PFSK-1 (cell line): ENCODE results near the gene TUFM.

Experiments used
- FOXP2 ChIP-seq: optimal IDR thresholded peaks from 2 replicates; pipeline ENCODE3; 2011; ENCODE audit warnings: borderline replicate concordance, control low read depth, inconsistent platforms; ENCODE audit not compliant: insufficient read depth; ENCODE audit errors: extremely low read length, extremely low read depth
- POLR2AphosphoS5 ChIP-seq: IDR thresholded peaks from 2 replicates; pipeline ENCODE4 v1.6.1; 2012; ENCODE audit warnings: low read depth, mild to moderate bottlenecking, control low read depth, low read length, moderate library complexity
- SIN3A ChIP-seq: IDR thresholded peaks from 2 replicates; pipeline ENCODE4 v1.6.1; 2012; ENCODE audit warnings: mild to moderate bottlenecking, low read length, moderate library complexity, borderline replicate concordance; ENCODE audit not compliant: insufficient read depth
- TAF1 ChIP-seq: IDR thresholded peaks from 2 replicates; pipeline ENCODE4 v1.6.1; 2012; ENCODE audit warnings: low read length, control low read depth, borderline replicate concordance; ENCODE audit not compliant: insufficient read depth
- TF ChIP-seq, protein P1 (sequence below), 2 experiments: IDR thresholded peaks; 2 replicates each; pipeline versions ENCODE4 v1.6.1 to v1.8.0; 2011 to 2012; ENCODE audit warnings: low read depth in 2 of 2, low read length in 2 of 2, control low read depth in 1 of 2, inconsistent platforms in 1 of 2, mild to moderate bottlenecking in 1 of 2, moderate library complexity in 1 of 2; ENCODE audit not compliant: insufficient read depth in 1 of 2

TUFM gene

GRCh38 chr16:28877655-28878000 is 31.5 kb upstream of the TUFM start:
- TF ChIP-seq, protein P1, sequence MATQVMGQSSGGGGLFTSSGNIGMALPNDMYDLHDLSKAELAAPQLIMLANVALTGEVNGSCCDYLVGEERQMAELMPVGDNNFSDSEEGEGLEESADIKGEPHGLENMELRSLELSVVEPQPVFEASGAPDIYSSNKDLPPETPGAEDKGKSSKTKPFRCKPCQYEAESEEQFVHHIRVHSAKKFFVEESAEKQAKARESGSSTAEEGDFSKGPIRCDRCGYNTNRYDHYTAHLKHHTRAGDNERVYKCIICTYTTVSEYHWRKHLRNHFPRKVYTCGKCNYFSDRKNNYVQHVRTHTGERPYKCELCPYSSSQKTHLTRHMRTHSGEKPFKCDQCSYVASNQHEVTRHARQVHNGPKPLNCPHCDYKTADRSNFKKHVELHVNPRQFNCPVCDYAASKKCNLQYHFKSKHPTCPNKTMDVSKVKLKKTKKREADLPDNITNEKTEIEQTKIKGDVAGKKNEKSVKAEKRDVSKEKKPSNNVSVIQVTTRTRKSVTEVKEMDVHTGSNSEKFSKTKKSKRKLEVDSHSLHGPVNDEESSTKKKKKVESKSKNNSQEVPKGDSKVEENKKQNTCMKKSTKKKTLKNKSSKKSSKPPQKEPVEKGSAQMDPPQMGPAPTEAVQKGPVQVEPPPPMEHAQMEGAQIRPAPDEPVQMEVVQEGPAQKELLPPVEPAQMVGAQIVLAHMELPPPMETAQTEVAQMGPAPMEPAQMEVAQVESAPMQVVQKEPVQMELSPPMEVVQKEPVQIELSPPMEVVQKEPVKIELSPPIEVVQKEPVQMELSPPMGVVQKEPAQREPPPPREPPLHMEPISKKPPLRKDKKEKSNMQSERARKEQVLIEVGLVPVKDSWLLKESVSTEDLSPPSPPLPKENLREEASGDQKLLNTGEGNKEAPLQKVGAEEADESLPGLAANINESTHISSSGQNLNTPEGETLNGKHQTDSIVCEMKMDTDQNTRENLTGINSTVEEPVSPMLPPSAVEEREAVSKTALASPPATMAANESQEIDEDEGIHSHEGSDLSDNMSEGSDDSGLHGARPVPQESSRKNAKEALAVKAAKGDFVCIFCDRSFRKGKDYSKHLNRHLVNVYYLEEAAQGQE (IDR thresholded peaks at IDR 0.05; ENCODE audit: insufficient read depth in 1 of 2, low read depth in 2 of 2, low read length in 2 of 2): no peak
- TF ChIP-seq SIN3A: no peak

DNA sequence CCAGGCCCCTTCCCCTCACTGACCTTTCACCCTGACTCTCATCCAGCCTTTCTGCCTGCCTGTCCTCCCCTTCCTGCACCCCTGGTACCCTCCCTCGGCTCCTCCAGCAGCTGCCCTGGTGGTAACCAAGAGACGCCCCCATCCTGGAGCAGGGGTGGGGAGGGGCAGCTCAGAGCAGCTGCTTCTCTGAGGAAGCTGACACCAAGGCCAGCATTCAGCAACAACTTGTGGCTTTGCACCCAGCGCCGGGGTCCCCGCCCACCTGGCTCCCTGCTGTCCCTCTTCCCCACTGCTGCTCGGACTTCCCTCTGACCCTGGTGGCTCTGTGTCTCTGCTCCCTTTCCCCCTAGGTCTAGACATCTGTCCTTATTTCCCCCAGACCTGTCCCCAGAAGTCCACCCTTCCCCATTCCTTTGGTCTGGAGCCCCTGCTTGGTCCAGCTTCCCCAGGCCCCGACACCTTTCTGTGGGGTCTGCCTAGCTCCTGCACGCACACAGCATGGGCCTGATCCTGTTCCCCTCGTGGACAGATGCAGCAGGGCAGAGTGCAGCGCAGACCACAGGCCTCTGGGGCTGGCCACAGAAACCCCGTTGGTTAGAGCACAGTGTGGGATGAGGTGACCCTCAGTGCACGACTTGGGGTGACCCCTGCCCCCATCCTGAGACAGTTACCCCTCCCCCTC is 31.0 kb upstream of the TUFM start:
- TF ChIP-seq FOXP2 (no peak), POLR2AphosphoS5 (no peak; the same call in 1 of the 2 replicates), TAF1 (no peak), SIN3A (no peak)

DNA sequence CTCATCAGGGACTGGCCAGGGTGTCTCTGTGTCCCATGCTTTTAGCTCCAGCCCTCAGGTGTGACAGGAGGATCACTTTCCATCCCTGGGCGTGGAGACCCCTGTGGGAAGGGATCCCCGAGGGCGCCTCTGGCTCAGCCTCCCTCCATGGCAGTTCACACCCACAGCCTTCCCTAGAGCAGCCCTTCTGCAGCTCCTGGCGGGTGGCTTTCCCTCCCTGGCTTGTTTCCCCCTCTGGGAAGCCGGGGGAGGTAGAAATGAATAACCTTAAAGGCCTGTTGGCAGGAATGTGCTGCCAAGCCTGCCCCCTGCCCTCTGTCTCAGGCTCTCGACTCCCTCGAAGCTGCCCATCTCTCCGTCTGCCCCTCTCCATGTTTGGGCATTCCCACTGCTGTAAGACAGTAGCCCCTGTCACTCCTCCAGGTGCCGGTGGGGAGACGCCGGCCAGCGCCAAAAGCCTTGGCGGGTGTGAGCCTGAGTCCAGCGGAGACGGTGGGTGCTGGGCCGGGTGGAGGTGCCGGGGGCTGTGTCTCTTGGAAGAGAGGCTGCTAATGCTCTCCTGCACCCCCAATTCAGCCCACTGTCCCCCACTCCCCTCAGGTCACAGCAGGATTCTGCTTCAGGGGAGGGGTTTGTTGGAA is 30.0 kb upstream of the TUFM start:
- TF ChIP-seq FOXP2: no peak
- TF ChIP-seq SIN3A: no peak
- TF ChIP-seq, protein P1 (IDR thresholded peaks at IDR 0.05; ENCODE audit: insufficient read depth in 1 of 2, low read depth in 2 of 2, low read length in 2 of 2): no peak
- no peak for TF ChIP-seq POLR2AphosphoS5
- TF ChIP-seq TAF1: no peak

DNA sequence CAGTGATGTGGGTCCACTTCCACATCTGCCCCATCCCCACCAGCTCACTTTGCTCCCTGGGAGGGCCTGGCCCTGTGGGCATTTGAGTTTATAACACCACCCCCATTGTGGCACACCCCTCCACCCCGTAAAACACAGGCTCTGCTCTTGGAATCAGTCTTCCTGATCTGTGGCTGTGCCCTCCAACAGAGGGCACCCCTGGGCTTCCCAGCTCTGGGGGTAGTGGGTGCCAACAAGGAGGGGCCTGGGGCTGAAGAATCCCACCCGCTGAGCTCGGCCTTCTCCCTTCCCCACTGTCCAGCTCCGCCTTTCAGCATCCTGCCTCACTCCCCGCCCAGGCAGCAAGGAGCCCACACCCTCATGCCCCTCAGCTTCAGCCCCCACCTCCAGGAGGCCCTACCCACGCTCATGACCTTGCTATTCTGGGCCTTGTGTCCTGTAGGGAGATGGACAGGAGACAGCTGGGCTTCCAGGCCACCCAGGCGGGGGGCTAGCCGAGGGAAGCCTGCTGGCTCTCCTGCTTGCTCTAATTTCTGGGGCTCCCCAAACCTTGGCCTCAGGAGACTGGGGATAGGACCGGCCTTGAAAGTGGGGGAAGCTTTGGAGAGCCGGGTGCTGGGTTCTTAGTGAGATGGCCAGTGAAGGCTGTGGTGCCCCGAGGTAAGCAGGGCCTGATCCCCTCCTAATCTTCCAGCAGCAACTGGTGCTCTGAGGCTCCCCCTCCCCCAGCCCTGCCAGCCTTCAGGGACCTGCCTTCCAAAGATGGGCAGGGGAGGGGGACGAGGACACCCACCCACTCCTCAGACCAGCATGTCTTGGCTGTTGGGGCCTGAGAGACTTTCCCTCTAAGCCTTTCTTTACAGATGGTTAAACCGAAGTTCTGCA is 29.2 kb upstream of the TUFM start:
- no peak for TF ChIP-seq TAF1
- TF ChIP-seq, protein P1 (IDR thresholded peaks at IDR 0.05; ENCODE audit: insufficient read depth in 1 of 2, low read depth in 2 of 2, low read length in 2 of 2): no peak
- TF ChIP-seq FOXP2: no peak

DNA sequence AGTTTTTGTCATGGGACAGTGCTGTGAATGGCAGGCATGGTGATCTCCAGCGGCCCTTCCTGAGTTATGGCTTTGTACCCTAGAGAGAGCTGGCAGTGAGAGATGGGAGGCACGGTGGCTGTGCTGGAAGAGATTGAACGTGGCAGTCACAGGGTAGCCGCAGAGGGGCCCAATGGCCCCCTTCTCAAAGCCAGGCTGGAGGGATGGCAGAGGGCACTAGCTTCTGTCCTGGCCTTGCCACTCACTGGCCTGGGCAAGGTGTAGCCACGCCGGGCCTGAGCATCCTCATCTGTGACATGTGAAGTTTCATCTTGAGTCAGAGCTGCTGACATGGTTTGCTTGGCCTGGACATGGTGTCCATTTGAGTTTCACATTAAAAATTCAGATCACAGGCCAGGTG is 28.3 kb upstream of the TUFM start:
- TF ChIP-seq, protein P1 (IDR thresholded peaks at IDR 0.05; ENCODE audit: insufficient read depth in 1 of 2, low read depth in 2 of 2, low read length in 2 of 2): no peak
- no peak for TF ChIP-seq SIN3A
- TF ChIP-seq TAF1: no peak
- no peak for TF ChIP-seq POLR2AphosphoS5
- no peak for TF ChIP-seq FOXP2
